NCI-H1417 (cell line): ENCODE results near the gene ZSWIM4.
"Not testable (repeated sequence)": the region's sequence is repeated elsewhere in the genome, so short reads cannot be mapped to it uniquely, and the experiment has no call there.

Source experiments
- DNase-seq, 3 experiments: peaks; one replicate each; lab custom pipeline; 2025; lab: John Stamatoyannopoulos, UW

Gene ZSWIM4

DNA sequence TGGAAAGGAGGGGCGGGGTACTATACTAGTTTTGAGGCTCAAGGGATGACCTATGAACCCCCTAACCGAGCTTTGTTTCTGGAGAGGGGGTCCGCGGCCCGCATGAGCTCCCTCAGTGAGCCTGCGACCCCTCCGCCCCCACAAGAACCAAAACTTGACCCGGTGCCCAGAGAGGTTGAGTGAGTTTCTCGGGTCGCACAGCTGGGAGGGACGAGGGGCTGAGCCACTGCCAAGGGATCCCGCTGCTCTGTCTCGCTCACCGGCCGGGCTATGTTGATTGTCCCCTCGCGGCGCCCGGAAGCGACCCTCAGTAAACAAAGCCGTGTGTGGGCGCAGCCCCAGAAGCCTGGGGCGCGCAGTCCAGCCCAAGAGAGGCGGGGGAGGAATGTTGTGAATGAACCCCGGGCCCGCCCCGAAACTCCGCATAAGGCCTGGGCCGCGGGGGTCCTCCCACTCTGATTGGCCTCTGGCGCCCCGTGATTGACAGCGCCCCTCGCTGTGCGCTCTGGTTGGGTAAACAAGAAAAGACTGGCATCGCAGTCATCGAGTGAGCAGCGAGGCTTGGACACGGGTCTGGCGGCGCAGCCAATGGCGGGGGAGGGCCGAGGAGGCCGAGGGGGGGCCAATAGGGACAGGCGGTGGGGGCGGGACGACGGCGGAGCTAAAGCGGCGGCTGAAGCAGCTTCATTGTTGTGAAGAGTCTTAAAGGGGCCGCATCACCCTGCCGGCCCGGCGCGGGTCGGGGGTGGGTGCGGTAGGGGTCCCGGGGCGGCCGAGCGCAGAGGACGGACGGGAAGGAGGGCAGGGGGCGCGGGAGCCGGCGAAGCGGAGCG lies at the start of gene ZSWIM4:
TSS of gene ZSWIM4 (plus strand) at position 687 of the 833 bp plus-strand sequence. CDS start 206 bp downstream, outside the sequence.
- peak; percentile 95 to 100 (median 100) for DNase-seq

DNA sequence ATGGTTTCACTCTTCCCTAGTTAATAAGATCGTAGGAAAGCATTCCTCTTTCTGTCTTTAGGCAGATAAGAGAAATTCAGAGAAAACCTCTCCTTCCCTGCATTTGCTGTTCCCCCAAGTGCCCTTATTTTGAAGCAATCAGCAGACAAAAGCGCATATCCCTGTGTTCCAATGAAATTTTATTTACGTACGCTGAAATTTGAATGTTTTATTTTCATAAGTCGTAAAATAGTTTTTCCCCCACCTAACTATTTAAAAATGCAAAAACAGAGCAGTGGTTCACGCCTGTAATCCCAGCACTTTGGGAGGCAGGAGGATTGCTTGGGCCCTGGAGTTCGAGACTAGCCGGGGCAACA lies 48.2 kb upstream of the ZSWIM4 start:
- DNase-seq, result no peak

GRCh38 chr19:13748169-13748828 lies 46.9 kb upstream of the ZSWIM4 start:
- peak in 2 of 3 experiments; percentile 61 to 77 for DNase-seq

DNA sequence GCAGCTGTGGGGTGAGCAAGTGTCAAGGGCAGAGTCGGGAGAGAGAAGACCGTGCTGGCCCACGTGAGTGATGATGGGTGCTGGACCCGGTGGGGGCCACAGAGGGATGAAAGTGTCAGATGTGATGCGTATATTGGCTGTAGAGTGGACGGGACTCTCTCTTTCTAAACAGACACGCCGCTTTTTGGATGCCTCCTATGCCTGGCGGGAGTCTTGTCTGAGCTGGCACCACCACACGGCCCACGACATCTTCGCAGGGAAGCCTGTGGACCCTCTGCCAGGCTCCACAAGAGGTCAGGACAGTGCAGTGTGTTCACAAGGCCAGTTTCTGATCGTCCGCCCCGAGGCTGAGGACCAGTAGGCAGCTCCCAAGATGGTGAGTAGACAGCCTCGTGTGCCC lies 43.8 kb upstream of the ZSWIM4 start:
- DNase-seq, result no peak

DNA sequence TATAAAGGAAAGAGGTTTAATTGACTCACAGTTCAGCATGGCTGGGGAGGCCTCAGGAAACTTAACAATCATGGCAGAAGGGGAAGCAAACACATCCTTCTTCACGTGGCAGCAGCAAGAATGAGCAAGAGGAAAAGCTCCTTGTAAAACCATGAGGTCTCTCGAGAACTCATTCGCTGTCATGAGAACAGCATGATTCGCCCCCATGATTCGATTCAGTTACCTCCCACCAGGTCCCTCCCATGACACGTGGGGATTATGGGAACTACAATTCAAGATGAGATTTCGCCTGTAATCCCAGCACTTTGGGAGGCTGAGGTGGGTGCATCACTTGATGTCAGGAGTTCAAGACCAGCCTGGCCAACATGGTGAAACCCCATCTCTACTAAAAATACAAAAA lies 41.6 kb upstream of the ZSWIM4 start:
- DNase-seq, result not testable (repeated sequence)

GRCh38 chr19:13756210-13756609 lies 39.0 kb upstream of the ZSWIM4 start:
- no peak for DNase-seq

DNA sequence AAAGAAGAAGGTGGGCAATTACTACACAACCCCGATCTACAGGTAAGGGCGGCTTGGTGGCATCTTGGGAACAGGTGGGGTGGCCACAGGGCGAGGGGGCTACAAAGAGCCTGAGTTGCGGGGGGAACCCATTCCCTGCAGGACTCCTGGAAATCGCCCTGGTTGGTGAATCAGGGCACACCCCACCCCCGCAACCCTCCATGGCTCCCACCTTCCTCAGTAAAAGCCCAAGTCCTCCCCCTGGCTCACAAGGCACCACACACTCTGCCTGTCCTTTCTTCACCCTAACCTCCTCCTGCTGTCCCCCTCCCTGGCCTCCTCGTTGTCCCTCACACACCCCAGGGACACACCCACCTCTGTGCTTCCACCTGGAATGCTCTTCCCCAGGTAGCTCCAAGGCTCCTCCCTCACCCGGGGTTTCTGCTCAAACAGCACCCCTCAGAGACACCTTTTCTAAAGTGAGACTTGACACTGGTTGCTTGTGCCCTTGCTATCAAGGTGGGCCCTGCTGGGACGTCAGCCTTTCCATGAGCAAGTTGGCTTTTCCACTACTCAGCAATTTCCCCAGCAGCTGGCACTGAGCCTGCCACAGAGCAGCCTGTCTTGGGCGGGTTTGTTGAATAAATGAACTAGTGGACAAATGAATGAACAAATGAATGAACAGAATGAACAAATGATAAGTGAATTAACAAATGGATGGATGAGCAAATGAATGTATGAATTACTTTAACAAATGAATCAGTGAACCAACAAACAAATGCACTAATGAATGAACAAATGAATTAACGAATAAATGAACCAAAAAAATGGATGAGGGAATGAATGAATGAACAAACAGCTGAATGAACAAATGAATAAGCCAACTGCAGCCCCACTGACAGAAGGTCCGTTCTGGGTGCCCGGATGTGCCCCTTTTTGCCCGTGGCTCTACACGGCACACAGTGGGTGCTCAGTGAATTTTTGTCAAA lies 37.2 kb upstream of the ZSWIM4 start:
- no peak for DNase-seq

DNA sequence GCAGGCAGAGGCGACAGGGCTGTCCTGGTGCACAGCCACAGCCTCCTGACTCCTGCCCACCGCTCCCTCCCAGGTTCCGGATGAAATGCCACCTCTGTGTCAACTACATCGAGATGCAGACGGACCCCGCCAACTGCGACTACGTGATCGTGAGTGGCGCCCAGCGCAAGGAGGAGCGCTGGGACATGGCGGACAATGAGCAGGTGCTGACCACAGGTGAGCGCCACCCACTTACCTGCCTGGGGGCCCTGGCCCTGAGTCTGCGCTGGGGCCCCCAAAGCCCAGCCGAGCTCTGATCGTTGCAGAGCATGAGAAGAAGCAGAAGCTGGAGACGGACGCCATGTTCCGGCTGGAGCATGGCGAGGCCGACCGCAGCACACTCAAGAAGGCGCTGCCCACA lies 36.4 kb upstream of the ZSWIM4 start:
- DNase-seq, result no peak

DNA sequence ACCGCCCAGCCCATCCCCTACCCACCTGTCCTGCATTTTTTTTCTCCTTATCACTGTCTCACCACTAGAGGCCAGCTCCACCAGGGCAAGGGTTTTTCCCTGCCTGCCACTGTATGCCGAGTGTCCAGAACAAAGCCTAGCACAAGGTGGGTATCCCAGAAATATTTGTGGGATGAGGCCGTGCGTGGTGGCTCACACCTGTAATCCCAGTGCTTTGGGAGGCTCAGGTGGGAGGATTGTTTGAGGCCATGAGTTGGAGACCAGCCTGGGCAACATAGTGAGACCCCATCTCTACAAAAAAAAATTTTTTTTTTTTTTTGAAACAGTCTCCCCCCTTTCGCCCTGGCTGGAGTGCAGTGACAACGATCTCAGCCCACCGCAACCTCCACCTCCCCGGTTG lies 33.8 kb upstream of the ZSWIM4 start:
- DNase-seq, result no peak

- no peak for DNase-seq
Observed at GRCh38 chr19:13762635-13763235, 32.5 kb upstream of the ZSWIM4 start.

DNA sequence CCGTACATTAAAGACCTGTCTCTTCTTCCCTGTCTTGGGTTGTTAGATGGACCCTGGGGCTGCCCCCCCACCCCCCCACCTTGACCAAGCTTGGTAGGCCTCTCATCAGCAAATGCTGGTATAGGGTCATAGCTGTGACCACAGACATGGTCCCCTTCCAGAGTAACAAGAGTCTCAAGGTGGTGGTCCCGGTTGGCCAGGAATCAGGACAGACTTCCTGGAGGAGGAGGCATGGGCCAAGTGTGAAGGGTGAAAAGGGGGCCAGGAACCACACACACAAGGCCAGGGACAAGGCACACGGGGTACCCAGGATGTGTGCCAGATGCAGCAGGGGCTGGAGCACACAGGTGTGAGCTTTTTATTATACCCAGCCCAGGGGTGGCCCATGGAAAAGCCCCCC lies 32.0 kb upstream of the ZSWIM4 start:
- no peak for DNase-seq

DNA sequence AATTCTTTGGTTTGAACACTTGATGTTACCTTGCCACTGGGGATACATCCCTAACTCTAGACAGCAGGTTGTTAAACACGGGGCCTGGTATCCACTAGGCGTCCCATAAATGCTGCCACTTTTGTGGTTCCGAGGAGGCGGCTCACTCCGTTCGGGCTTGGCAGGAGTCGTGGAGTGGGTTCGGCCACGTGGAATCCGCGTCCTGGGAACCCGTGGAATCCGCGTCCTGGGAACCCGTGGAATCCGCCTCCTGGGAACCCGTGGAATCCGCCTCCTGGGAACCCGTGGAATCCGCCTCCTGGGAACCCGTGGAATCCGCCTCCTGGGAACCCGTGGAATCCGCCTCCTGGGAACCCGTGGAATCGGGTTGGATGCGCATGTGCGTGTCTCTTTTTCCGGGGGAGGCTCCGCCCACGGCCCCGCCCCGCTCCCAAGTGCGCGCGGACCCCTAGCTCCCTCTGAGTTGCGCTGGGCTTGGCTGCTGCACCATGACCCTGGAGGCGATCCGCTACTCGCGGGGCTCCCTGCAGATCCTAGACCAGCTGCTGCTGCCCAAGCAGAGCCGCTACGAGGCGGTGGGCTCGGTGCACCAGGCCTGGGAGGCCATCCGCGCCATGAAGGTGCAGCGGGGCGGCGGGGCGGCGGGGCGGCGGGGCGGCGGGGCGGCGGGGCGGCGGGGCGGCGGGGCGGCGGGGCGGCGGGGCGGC lies 31.0 kb upstream of the ZSWIM4 start, which contains the start of gene MRI1:
TSS of gene MRI1 (plus strand) at position 422 of the 707 bp plus-strand sequence. CDS start at position 489, 67 bp downstream.
- DNase-seq, result peak; percentile 56 to 85 (median 74)

- DNase-seq, result peak in 2 of 3 experiments; percentile 41 to 57
Observed at GRCh38 chr19:13764821-13765394, 30.3 kb upstream of the ZSWIM4 start.

DNA sequence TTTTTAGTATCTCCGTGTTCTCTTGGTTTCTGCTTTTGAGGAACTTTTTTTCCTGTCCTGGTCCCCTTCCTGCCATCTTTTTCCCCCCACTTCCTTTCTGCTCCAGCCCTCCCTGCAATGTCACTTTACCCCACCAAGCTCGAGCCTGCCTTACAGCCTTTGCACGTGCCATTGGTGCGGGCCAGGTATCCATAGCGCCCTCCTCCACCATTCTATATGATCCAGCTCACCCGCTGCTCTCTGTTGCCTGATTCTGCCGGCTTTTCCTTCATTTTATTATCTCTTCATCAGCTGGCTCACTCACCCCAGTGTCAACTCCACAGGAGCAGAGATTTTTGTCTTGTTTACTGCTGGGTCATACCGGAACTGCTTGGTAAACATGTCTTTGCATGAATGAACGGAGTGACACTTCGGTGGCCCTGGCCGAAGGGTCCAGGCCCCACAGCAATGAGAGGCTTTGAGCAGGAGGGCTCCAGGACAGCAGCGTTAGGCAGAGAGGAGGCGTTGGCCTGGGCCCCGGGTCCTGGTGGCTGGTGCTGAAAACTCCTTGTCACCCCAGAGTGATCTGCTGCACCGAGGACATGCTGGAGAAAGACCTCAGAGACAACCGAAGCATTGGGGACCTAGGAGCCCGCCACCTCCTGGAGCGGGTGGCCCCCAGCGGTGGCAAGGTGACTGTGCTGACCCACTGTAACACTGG lies 29.7 kb upstream of the ZSWIM4 start:
- DNase-seq, result no peak

- no peak for DNase-seq
Observed at GRCh38 chr19:13766095-13766481, 29.2 kb upstream of the ZSWIM4 start.

DNA sequence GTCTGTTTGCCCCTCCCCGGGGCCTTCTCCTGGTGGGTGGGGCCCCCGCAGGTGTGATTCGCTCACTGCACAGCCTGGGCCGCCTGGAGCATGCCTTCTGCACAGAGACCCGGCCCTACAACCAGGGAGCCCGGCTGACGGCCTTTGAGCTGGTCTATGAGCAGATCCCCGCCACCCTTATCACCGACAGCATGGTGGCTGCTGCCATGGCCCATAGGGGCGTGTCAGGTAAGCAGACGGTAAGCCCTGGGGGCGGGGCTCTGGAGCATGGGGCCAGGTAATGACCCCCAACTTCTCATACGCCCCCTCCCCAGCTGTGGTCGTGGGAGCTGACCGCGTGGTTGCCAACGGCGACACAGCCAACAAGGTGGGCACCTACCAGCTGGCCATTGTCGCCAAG lies 26.7 kb upstream of the ZSWIM4 start:
- DNase-seq, result no peak

- no peak for DNase-seq
Observed at GRCh38 chr19:13770013-13770635, 25.1 kb upstream of the ZSWIM4 start.

DNA sequence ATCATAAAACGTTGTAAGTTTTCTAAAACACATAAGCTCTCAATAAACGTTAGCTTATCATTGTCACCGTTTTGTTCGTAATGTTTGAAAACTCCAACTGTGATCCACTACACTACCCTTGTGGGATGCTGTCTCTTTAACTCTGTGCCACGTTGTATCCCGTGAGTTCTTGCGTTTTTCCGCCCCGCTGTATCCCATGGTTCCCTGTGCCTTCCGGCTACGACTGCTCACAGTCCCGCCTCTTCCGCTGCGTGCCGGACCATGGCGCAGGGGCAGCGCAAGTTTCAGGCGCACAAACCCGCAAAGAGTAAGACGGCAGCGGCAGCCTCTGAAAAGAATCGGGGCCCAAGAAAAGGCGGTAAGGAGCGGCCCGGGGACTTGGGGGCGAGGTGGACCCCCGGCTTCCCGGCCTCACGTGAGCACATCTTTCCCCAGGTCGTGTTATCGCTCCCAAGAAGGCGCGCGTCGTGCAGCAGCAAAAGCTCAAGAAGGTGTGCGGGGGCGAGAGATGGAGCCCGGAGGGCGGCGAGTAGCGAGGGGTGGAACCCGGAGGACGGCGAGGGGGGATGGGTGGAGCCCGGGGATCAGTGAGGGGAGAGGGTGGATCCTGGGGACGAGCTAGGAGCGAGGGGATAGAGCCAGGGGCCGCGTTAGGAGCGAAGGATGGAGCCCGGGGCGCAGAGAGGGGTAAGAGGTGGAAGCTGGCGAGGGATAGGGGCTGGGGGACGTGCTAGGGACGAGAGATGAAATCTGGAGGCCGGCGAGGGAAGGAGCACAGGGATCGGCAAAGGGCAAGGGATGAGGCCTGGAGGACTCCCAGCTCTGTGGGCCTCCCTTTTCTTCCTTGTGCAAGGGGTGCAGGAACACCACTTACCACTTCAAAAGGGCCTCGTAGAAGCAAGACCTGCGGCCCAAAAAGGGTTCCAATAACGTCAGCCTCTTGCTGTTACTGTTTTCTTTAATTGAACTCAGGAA lies 20.7 kb upstream of the ZSWIM4 start, which contains the start of gene C19orf53:
TSS of gene C19orf53 (plus strand) at position 240 of the 975 bp plus-strand sequence. CDS start at position 262, 22 bp downstream.
- peak; percentile 83 to 96 (median 93) for DNase-seq
